Colonic mucosa (tissue), 4 donors: ENCODE data around the gene RSBN1. TPM values are rescaled to one million over a fixed set of nuclear protein-coding genes. Genes with fewer than 3 reads are reported as not detected.

Experiments used
- DNase-seq: peaks from one replicate; pipeline ENCODE4 v3.0.0-alpha.2; 2020
- H3K27ac ChIP-seq: fragments of 200-600 bp; one replicate; pipeline ENCODE4 v1.8.0; 2021
- H3K27me3 ChIP-seq: fragments of 200-600 bp; one replicate; pipeline ENCODE4 v1.8.0; 2021
- H3K36me3 ChIP-seq: fragments of 200-600 bp; one replicate; pipeline ENCODE4 v1.8.0; 2021
- H3K4me1 ChIP-seq: fragments of 200-600 bp; one replicate; pipeline ENCODE4 v1.8.0; 2021; ENCODE audit warnings: mild to moderate bottlenecking
- H3K4me3 ChIP-seq: fragments of 200-600 bp; one replicate; pipeline ENCODE4 v1.8.0; 2021
- H3K9ac ChIP-seq, 2 donors: one replicate each; pipeline ENCODE4 v1.7.0; 2013; ENCODE audit warnings: control low read depth in 2 of 2, low read depth in 2 of 2, low read length in 2 of 2
- H3K9me3 ChIP-seq: fragments of 200-600 bp; one replicate; pipeline ENCODE4 v1.8.0; 2021
- intact Hi-C: fragments of 100-400 bp; cut with DNase I; formaldehyde crosslinking; loops from one replicate; pipeline ENCODE4 v1.14.1; 2022
- total RNA-seq, 2 donors: library from RNA; stranded (reverse); fragmentation: NEBNext Ultra II Directional in 1 of 2; extraction: Animal tissue kit (Norgen Biotek cat#: 25700) in 1 of 2; gene quantifications; one replicate each; pipeline ENCODE4 v1.2.1, GENCODE V29; 2021
- TF ChIP-seq, protein P1 (sequence below): fragments of 200-600 bp; IDR thresholded peaks from one replicate; pipeline ENCODE4 v1.8.0; 2022; ENCODE audit warnings: antibody characterized with exemption, mild to moderate bottlenecking
- donor health status: healthy.
- donor health status: DM: no; HTN: no; CAD: no.
- donor health status: DM: no; HTN: no; CAD: no.

RSBN1 gene
- total RNA-seq, 2 donors from 2014 or later, result 21.7 to 27.4 TPM

GRCh38 chr1:113805256-113805531 is 7.1 kb downstream of the RSBN1 start:
- TF ChIP-seq, protein P1, sequence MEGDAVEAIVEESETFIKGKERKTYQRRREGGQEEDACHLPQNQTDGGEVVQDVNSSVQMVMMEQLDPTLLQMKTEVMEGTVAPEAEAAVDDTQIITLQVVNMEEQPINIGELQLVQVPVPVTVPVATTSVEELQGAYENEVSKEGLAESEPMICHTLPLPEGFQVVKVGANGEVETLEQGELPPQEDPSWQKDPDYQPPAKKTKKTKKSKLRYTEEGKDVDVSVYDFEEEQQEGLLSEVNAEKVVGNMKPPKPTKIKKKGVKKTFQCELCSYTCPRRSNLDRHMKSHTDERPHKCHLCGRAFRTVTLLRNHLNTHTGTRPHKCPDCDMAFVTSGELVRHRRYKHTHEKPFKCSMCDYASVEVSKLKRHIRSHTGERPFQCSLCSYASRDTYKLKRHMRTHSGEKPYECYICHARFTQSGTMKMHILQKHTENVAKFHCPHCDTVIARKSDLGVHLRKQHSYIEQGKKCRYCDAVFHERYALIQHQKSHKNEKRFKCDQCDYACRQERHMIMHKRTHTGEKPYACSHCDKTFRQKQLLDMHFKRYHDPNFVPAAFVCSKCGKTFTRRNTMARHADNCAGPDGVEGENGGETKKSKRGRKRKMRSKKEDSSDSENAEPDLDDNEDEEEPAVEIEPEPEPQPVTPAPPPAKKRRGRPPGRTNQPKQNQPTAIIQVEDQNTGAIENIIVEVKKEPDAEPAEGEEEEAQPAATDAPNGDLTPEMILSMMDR, result no peak

DNA sequence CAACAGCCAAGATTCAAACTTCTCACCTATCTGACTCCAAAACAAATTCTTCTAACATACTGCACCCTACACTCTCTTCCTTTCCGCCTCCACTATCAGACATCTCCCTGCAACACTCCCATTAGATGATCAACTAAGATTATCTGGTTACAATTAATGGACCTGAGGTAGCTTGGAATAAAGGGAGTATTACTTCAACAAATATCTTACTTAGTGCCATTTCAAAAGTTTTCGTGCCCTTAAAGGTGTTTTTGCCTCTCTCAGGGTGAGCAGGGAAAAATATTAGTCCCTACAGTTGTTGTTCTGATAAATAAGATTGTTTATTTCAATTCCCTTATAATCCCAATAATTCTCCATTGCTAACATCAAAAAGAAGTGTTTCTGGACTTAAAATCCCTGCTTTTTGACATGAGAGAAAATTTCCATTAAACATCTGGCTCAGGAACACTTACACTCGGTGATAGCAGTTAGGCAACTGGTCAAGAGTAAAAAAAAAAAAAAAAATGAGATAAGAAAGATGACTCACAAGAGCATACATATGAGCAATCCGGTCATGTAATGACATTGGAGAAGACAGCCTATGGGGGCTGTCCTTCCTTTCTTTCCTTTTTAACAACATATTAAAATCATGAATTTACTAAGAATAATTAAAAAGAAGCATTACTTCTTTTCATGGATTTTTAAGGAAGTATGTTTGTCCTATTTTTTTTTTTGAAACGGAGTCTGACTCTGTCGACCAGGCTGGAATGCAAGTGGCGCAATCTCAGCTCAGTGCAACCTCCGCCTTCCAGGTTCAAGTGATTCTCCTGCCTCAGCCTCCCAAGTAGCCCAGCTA is 7.6 kb downstream of the RSBN1 start:
- Histone ChIP-seq H3K27me3 (no peaks in the 10 kb centered on the region), H3K4me1 (no peaks in the 10 kb centered on the region), H3K27ac (no peak overlapping the region), H3K36me3 (no peaks in the 10 kb centered on the region), H3K9me3 (no peaks in the 10 kb centered on the region), H3K9ac (no peak overlapping the region), H3K4me3 (no peak overlapping the region)
- no peak for DNase-seq
- intact Hi-C loops, result no loop called here
- TF ChIP-seq, protein P1, result no peak

More at GRCh38 chr1:113805256-113805531, 7.1 kb downstream of the RSBN1 start:
- no peak overlapping the region for H3K4me3 ChIP-seq
- no peak overlapping the region for H3K27ac ChIP-seq
- no peak overlapping the region for H3K9ac ChIP-seq
- intact Hi-C loops, result no loop called here
- H3K4me1 ChIP-seq, result no peaks in the 10 kb centered on the region
- DNase-seq, result no peak
- H3K36me3 ChIP-seq, result no peaks in the 10 kb centered on the region
- no peaks in the 10 kb centered on the region for H3K9me3 ChIP-seq
- no peaks in the 10 kb centered on the region for H3K27me3 ChIP-seq

DNA sequence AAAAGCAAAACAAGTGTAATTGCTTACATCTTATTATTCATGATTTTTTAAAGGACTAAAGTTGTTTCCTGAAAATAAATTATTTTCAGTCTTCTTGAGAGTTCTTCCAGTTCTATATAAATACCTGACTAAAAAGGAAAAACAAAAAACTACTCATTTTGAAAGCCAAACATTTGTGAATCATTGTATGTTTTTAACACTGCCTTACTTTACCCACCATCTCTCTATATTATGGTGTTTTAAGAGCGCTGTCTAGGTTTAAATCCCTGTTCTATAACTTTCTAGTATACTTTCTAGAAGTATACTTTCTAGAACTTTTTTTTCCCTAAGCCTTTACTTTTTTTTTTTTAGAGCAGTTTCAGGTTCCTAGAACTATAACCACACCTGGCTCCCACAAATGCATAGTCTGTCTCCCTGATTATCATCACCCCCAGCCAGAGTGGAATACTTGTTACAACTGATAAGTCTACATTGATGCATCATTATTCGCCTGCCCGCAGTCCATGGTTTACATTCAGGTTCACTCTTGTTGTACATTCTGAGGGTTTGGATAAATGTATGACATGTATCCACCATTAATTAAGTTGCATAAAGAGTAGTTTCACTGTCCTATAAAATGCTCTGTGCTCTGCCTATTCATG is 9.8 kb downstream of the RSBN1 start:
- Histone ChIP-seq H3K27ac (no peak overlapping the region), H3K4me1 (no peaks in the 10 kb centered on the region), H3K9me3 (no peaks in the 10 kb centered on the region), H3K27me3 (no peaks in the 10 kb centered on the region), H3K36me3 (no peaks in the 10 kb centered on the region), H3K4me3 (no peak overlapping the region), H3K9ac (no peak overlapping the region)
- TF ChIP-seq, protein P1, result no peak
- DNase-seq, result no peak
- intact Hi-C loops, result no loop called here

- intact Hi-C loops, result no loop called here
- H3K9me3 ChIP-seq, result no peaks in the 10 kb centered on the region
Observed at GRCh38 chr1:113800487-113800886, 11.8 kb downstream of the RSBN1 start.

GRCh38 chr1:113797472-113797871 is 14.8 kb downstream of the RSBN1 start:
- Histone ChIP-seq H3K4me1 (peaks cover 3% of the 10 kb centered on the region), H3K9me3 (no peaks in the 10 kb centered on the region)

More at GRCh38 chr1:113800487-113800886, 11.8 kb downstream of the RSBN1 start:
- no peaks in the 10 kb centered on the region for H3K27me3 ChIP-seq
- no peaks in the 10 kb centered on the region for H3K4me1 ChIP-seq
- no peak for DNase-seq
- H3K9ac ChIP-seq, result no peak overlapping the region
- no peak overlapping the region for H3K4me3 ChIP-seq
- H3K27ac ChIP-seq, result no peak overlapping the region
- no peaks in the 10 kb centered on the region for H3K36me3 ChIP-seq
- TF ChIP-seq, protein P1, result no peak

More at GRCh38 chr1:113797472-113797871, 14.8 kb downstream of the RSBN1 start:
- H3K9ac ChIP-seq, result no peak overlapping the region
- peaks cover 4% of the 10 kb centered on the region for H3K36me3 ChIP-seq
- no peaks in the 10 kb centered on the region for H3K27me3 ChIP-seq
- no peak overlapping the region for H3K27ac ChIP-seq
- DNase-seq, result no peak
- TF ChIP-seq, protein P1, result no peak
- no peak overlapping the region for H3K4me3 ChIP-seq
- intact Hi-C loops, result loop anchor here (5.0 kb wide), 1 partner anchor 35 kb away; no protein-coding TSS in a partner anchor
